Measurements from ENCODE around the gene GPR108.
A peak's percentile ranks its signal among the peaks of the same experiment; 100 is the strongest.

The GPR108 gene

DNA sequence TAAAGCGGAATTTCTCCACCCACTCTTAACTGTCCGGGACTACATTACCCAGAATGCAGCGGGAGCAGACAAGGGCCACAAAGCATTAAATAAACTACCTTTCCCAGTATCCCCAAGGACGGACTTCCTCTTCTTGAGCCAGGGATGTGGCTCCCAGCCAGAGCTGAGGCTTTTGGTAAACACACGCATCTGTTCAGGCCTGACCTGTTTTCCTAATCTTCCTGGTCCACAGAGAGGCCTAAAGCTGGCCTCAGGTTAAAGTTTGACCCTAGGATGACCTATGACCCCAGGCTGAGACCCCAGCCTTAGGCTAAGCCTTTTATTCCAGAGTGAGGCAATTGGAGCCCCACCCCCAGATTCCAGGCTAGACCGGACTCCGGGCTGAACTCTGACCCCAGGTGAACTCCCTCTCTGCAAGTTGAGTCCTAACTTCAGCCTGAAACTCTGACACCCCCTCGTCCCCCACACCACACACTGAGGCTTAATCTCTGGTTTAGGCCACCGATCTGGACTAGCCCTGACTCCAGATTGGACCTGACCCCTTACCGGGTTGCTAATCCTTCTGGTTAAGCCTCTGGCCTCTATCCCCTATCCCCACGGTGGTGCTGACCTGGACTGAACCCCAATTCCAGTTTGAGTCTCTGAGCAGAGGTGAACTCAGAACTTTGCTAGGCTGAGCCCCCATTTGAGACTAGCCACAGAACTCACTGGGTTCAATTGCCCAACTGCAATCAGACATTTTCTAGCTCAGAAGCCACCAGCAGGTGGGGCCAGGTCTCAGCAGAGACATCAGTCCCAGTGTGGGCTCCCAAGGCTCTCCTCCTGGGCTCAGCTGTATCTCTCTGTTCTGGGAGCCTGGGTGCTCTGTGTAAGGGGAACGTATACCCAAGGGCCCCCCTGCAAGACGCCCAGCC, 750 bp upstream of the GPR108 start:
- H3K36me3 ChIP-seq (ENCODE audit: control insufficient read depth in 1 of 2, insufficient read depth in 2 of 2, low read length in 2 of 2) = peaks cover 4 to 8% of the 10 kb centered on the region in 2 donors
- no peaks in the 10 kb centered on the region for H3K27me3 ChIP-seq (ENCODE audit: control insufficient read depth in 1 of 2, insufficient read depth in 2 of 2, low read length in 2 of 2)
- peak overlapping the region; percentile 74 to 88 for H3K9ac ChIP-seq (ENCODE audit: low read depth in 1 of 2, low read length in 2 of 2)
- H3K9me3 ChIP-seq (ENCODE audit: control insufficient read depth in 1 of 2, low read length in 2 of 2) = no peaks in the 10 kb centered on the region
- peak overlapping the region; percentile 14 to 62 for H3K4me3 ChIP-seq (ENCODE audit: low read depth in 1 of 2, low read length in 2 of 2)
- peak overlapping the region; percentile 71 for H3K27ac ChIP-seq (ENCODE audit: low read depth, low read length)
- peaks cover 32 to 37% of the 10 kb centered on the region in 2 donors for H3K4me1 ChIP-seq (ENCODE audit: control insufficient read depth in 1 of 2, insufficient read depth in 2 of 2, low read length in 2 of 2)

DNA sequence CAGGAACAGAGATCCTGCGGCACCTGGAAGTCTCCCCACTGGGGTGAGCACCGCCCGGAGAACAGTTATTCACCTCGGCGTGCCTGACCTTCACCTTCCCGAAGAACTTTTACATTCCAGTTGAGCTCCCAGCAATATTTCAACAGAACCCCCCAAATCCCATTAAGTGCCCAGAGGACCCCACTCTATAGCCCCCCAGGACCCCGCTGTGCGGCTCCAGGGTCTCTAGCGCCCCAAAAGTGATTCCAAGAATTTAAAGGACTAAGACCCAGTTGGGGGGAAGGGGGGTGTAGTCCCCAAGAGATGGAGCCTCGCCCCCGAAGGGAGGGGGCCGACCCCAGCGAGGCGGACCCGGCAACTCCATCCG, 480 bp downstream of the GPR108 start:
- Histone ChIP-seq H3K27ac (ENCODE audit: low read depth, low read length) (peak overlapping the region; percentile 88), H3K27me3 (ENCODE audit: control insufficient read depth in 1 of 2, insufficient read depth in 2 of 2, low read length in 2 of 2) (no peaks in the 10 kb centered on the region), H3K36me3 (ENCODE audit: control insufficient read depth in 1 of 2, insufficient read depth in 2 of 2, low read length in 2 of 2) (peaks cover 12 to 18% of the 10 kb centered on the region in 2 donors), H3K4me1 (ENCODE audit: control insufficient read depth in 1 of 2, insufficient read depth in 2 of 2, low read length in 2 of 2) (peaks cover 32 to 37% of the 10 kb centered on the region in 2 donors), H3K9ac (ENCODE audit: low read depth in 1 of 2, low read length in 2 of 2) (peak overlapping the region; percentile 73 to 75), H3K4me3 (ENCODE audit: low read depth in 1 of 2, low read length in 2 of 2) (peak overlapping the region; percentile 84), H3K9me3 (ENCODE audit: control insufficient read depth in 1 of 2, low read length in 2 of 2) (no peaks in the 10 kb centered on the region)

DNA sequence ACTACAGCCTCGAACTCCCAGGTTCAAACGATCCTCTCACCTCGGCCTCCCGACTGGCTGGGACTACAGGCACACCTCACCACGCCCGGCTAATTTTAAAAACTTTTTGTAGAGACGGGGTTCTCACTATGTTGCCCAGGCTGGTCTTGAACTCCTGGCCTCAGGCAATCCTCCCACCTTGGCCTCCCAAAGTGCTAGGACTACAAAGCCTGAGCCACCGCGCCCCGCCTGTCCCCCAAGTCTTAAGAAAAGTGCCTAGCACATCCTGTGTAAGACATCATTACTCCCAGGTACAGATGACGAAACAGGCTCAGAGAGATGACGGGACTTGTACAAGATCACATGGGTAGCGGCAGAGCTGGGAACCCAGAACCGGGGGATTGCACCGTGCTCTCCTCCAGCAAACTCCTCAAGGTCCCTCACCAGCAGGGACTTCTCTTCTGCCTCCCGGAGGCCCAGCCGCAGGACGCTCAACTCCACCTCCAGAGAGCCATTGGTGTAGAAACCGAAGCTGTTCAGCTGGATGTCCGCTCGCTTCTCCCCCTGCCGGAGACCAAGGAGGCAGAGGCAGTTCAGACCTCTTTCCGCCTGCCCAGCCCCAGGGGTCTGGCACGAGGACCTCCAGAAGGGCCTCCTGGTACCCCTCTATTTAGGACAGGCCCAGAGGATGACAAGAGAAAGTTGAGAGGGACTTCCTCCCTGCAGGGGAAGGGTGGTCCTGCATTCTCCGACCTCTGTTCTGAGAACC, 1.0 kb downstream of the GPR108 start:
- H3K9me3 ChIP-seq (ENCODE audit: control insufficient read depth in 1 of 2, low read length in 2 of 2) = no peaks in the 10 kb centered on the region
- H3K27me3 ChIP-seq (ENCODE audit: control insufficient read depth in 1 of 2, insufficient read depth in 2 of 2, low read length in 2 of 2) = no peaks in the 10 kb centered on the region
- peaks cover 29 to 34% of the 10 kb centered on the region in 2 donors for H3K4me1 ChIP-seq (ENCODE audit: control insufficient read depth in 1 of 2, insufficient read depth in 2 of 2, low read length in 2 of 2)
- H3K36me3 ChIP-seq (ENCODE audit: control insufficient read depth in 1 of 2, insufficient read depth in 2 of 2, low read length in 2 of 2) = peaks cover 15 to 22% of the 10 kb centered on the region in 2 donors
- peak overlapping the region; percentile 88 for H3K27ac ChIP-seq (ENCODE audit: low read depth, low read length)
- peak overlapping the region; percentile 84 for H3K4me3 ChIP-seq (ENCODE audit: low read depth in 1 of 2, low read length in 2 of 2)
- peak overlapping the region; percentile 73 to 75 for H3K9ac ChIP-seq (ENCODE audit: low read depth in 1 of 2, low read length in 2 of 2)

DNA sequence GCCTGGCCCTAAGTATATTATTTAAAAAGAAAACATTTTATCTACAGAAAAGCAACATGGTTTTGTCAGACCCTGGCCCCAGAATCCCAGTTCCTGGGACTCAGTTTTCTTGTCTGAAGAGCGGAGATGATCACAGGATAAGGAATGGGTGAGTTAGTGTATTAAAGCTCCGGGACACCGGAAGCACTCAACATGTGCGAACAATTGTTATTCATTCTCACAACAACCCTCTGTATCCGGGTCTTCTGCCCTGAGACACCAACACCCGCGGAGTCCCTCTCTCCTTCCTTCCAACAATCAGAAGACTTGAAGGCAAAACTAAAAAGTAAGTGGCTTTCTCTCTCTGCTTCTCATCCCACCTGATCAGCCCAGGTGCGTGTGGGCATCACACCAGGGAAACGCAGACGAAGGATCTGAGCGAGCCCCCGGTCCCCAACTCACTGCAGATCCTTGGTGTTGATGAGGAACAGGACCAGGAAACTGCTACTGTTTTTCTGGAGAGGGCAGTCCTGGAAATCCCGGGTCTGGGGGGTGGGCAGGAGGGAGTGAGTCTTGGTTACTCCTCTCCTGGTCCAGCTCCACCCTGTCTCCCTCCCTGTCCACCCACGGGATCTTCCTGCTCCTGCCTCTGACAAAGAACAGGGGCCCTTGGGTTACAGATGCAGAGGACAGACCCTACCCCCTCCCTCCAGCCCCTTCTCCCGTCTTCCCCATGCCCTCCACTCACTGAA, 2.0 kb downstream of the GPR108 start:
- no peak overlapping the region for H3K27ac ChIP-seq (ENCODE audit: low read depth, low read length)
- no peaks in the 10 kb centered on the region for H3K9me3 ChIP-seq (ENCODE audit: control insufficient read depth in 1 of 2, low read length in 2 of 2)
- peak overlapping the region; percentile 84 for H3K4me3 ChIP-seq (ENCODE audit: low read depth in 1 of 2, low read length in 2 of 2)
- H3K9ac ChIP-seq (ENCODE audit: low read depth in 1 of 2, low read length in 2 of 2) = peak overlapping the region in 1 of 2 donors; percentile 75
- H3K27me3 ChIP-seq (ENCODE audit: control insufficient read depth in 1 of 2, insufficient read depth in 2 of 2, low read length in 2 of 2) = no peaks in the 10 kb centered on the region
- peaks cover 26 to 29% of the 10 kb centered on the region in 2 donors for H3K4me1 ChIP-seq (ENCODE audit: control insufficient read depth in 1 of 2, insufficient read depth in 2 of 2, low read length in 2 of 2)
- H3K36me3 ChIP-seq (ENCODE audit: control insufficient read depth in 1 of 2, insufficient read depth in 2 of 2, low read length in 2 of 2) = peaks cover 15 to 22% of the 10 kb centered on the region in 2 donors

DNA sequence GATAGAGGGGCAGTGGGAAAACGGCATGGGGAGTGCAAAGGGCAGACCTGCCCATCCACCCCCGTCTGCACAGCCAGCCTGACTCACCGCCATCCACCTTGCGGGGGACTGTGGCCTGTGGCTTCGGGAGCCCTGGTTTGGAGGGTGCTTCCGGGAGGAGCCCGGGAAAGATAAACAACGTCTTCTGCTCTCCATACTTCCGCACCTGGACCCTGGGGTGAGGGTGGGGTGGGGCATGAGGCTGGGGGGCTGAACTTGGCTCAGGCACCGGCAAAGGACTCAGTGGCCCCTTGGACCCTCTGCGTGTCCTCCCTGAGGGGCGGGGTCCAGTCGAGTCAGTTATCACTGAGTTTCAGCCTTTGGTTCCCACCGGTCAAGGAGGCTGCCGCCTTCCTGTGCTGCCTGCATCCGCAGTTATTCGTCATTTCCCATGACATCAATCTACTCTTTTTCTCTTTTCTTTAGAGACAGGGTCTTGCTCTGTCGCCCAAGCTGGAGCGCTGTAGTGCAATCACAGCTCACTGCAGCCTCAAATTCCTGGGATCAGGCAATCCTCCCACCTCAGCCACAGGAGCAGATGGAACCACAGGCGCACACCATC, 3.2 kb downstream of the GPR108 start:
- peaks cover 15 to 22% of the 10 kb centered on the region in 2 donors for H3K36me3 ChIP-seq (ENCODE audit: control insufficient read depth in 1 of 2, insufficient read depth in 2 of 2, low read length in 2 of 2)
- no peak overlapping the region for H3K27ac ChIP-seq (ENCODE audit: low read depth, low read length)
- H3K9me3 ChIP-seq (ENCODE audit: control insufficient read depth in 1 of 2, low read length in 2 of 2) = no peaks in the 10 kb centered on the region
- no peak overlapping the region for H3K9ac ChIP-seq (ENCODE audit: low read depth in 1 of 2, low read length in 2 of 2)
- H3K4me1 ChIP-seq (ENCODE audit: control insufficient read depth in 1 of 2, insufficient read depth in 2 of 2, low read length in 2 of 2) = peaks cover 29 to 30% of the 10 kb centered on the region in 2 donors
- H3K27me3 ChIP-seq (ENCODE audit: control insufficient read depth in 1 of 2, insufficient read depth in 2 of 2, low read length in 2 of 2) = no peaks in the 10 kb centered on the region
- H3K4me3 ChIP-seq (ENCODE audit: low read depth in 1 of 2, low read length in 2 of 2) = no peak overlapping the region

DNA sequence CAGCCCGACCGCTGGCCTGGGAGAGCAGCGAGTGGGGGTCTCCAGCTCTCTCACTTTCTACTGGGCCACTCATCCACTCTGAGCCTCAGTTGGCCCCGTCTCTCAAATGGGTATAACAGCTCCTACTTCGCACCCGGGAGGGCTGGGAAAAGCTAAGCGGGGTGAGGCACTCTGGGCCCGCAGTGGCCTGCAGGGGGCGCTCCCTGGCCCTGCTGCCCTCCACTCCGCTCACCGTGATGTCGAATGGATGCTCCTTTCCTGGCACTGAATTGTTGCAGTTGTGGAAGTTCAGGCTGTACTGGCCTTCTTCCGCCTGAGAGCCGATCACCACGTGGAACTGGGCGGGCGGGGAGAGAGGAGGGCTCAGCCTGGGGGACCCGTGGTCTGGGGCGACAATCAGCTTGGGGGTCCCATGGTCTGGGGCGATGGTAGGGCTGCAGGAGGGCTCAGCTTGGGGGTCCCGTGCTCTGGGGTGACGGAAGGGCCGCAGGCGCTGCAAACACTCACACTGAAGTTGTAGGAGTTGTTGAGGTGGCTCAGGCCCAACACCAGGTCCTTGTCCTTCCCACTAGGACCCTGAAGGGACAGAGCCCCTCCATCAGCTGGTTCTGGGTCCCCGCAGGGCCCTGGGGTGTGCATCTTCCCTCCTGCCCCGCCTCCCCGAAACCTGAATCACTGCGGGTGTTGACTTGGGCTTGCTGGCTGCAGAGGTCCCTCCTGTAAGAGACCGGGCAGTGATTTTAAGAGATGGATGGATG, 3.9 kb downstream of the GPR108 start:
- H3K9ac ChIP-seq (ENCODE audit: low read depth in 1 of 2, low read length in 2 of 2) = no peak overlapping the region
- no peaks in the 10 kb centered on the region for H3K27me3 ChIP-seq (ENCODE audit: control insufficient read depth in 1 of 2, insufficient read depth in 2 of 2, low read length in 2 of 2)
- H3K9me3 ChIP-seq (ENCODE audit: control insufficient read depth in 1 of 2, low read length in 2 of 2) = no peaks in the 10 kb centered on the region
- no peak overlapping the region for H3K4me3 ChIP-seq (ENCODE audit: low read depth in 1 of 2, low read length in 2 of 2)
- H3K27ac ChIP-seq (ENCODE audit: low read depth, low read length) = no peak overlapping the region
- H3K4me1 ChIP-seq (ENCODE audit: control insufficient read depth in 1 of 2, insufficient read depth in 2 of 2, low read length in 2 of 2) = peaks cover 22 to 27% of the 10 kb centered on the region in 2 donors
- H3K36me3 ChIP-seq (ENCODE audit: control insufficient read depth in 1 of 2, insufficient read depth in 2 of 2, low read length in 2 of 2) = peaks cover 15 to 22% of the 10 kb centered on the region in 2 donors

DNA sequence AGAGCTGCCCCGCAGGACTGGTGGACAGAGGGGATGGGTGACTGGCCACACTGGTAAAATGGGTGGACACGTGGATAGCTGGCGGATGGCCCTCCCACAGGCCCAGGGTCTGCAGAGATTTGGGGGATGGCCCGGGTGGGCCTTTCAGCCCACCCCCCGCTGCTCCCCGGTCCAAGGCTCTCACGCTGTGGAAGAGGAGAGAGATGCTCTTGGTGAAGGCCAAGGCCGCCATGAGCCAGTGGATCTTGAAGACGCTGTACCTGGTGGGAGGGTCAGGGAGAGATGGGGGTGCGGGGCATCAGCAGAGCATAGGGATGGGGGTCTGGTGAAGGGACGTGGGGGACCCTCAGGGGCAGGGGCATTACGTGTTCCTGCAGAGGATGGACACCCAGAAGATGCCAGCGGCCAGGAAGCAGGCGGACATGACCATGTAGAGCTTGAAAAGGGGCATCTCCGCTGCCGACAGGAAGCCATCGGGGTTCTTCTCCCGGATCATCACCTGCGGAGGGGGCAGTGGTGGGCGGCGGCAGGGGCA, 4.5 kb downstream of the GPR108 start:
- Histone ChIP-seq H3K36me3 (ENCODE audit: control insufficient read depth in 1 of 2, insufficient read depth in 2 of 2, low read length in 2 of 2) (peaks cover 15 to 22% of the 10 kb centered on the region in 2 donors), H3K9ac (ENCODE audit: low read depth in 1 of 2, low read length in 2 of 2) (no peak overlapping the region), H3K9me3 (ENCODE audit: control insufficient read depth in 1 of 2, low read length in 2 of 2) (no peaks in the 10 kb centered on the region), H3K27me3 (ENCODE audit: control insufficient read depth in 1 of 2, insufficient read depth in 2 of 2, low read length in 2 of 2) (no peaks in the 10 kb centered on the region), H3K27ac (ENCODE audit: low read depth, low read length) (no peak overlapping the region), H3K4me3 (ENCODE audit: low read depth in 1 of 2, low read length in 2 of 2) (no peak overlapping the region), H3K4me1 (ENCODE audit: control insufficient read depth in 1 of 2, insufficient read depth in 2 of 2, low read length in 2 of 2) (peaks cover 16 to 20% of the 10 kb centered on the region in 2 donors)

DNA sequence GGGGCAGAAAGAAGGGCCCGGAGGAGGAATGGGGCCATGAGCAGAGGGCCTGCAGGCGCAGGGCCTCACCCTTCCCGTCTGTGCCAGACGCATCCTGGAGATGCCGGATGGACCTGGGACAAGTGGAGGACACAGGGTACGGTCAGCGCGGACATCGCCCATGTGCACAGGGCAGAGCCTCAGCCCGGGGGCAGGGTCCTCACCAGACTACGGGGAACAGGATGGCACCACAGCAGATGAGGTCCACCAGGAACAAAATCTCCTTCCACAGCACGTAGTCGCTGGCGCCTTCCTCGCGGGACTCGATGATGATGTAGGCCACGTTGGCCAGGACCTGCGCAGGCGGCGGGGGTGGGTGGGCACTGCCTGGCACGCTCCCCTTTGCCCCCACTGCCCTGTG, 5.6 kb downstream of the GPR108 start:
- Histone ChIP-seq H3K36me3 (ENCODE audit: control insufficient read depth in 1 of 2, insufficient read depth in 2 of 2, low read length in 2 of 2) (peaks cover 15 to 22% of the 10 kb centered on the region in 2 donors), H3K27ac (ENCODE audit: low read depth, low read length) (no peak overlapping the region), H3K27me3 (ENCODE audit: control insufficient read depth in 1 of 2, insufficient read depth in 2 of 2, low read length in 2 of 2) (no peaks in the 10 kb centered on the region), H3K4me3 (ENCODE audit: low read depth in 1 of 2, low read length in 2 of 2) (no peak overlapping the region), H3K9ac (ENCODE audit: low read depth in 1 of 2, low read length in 2 of 2) (no peak overlapping the region), H3K9me3 (ENCODE audit: control insufficient read depth in 1 of 2, low read length in 2 of 2) (no peaks in the 10 kb centered on the region), H3K4me1 (ENCODE audit: control insufficient read depth in 1 of 2, insufficient read depth in 2 of 2, low read length in 2 of 2) (peaks cover 15 to 19% of the 10 kb centered on the region in 2 donors)
